Activated CD4-positive, alpha-beta T cell treated with anti-CD3 and anti-CD28 coated beads, Interleukin-2, amount 50 U/mL, for 1 hour (primary cell): ENCODE data around the gene RFX2.

Experiments used
- DNase-seq: peaks from one replicate; pipeline ENCODE4 v3.0.0-alpha.2; 2020

The RFX2 gene

DNA sequence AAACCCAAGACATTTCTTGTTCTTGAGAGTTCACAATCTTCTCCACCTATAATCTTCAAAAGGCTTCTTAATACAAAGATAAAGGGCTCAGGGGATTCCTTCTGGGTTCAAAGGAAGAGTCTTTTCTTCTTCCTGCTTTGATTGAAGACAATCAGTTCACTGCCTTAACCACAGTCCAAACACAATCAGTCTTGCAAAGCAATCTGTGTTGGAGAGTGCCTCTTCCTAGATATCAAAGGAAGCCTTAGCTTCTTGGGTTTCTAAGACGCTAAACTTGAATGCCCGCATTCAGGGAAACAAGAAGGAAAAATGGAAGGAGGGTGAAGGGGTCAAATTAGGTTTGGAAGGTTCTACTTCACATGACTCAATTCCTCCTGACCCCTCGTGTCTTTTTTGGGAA, 159.6 kb downstream of the RFX2 start:
- no peak for DNase-seq

DNA sequence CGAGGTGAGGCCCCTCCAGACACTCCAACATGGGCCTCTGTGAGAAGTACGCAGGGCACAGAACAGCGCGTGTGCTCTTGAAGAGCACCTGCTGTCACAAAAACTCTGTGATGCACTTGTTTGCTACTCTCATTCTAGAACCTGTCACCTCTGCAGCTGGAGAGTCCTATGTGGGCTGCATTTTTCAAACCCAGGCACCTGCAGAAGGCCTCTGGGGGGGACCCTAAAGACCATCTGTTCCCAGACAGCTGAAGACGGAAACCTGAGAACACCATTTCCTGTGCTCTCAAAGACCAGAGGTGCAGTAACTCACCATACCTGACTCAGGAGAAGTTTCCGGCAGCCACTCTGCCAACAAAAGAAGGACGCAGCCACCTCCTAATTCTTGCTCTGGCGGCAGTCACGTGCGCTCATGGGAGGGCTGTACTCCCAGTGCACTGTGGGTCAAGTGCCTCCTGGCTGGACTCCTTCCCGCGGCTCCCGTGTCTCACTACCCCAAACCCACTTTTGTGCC, 160.5 kb downstream of the RFX2 start:
- DNase-seq = peak; percentile 35

DNA sequence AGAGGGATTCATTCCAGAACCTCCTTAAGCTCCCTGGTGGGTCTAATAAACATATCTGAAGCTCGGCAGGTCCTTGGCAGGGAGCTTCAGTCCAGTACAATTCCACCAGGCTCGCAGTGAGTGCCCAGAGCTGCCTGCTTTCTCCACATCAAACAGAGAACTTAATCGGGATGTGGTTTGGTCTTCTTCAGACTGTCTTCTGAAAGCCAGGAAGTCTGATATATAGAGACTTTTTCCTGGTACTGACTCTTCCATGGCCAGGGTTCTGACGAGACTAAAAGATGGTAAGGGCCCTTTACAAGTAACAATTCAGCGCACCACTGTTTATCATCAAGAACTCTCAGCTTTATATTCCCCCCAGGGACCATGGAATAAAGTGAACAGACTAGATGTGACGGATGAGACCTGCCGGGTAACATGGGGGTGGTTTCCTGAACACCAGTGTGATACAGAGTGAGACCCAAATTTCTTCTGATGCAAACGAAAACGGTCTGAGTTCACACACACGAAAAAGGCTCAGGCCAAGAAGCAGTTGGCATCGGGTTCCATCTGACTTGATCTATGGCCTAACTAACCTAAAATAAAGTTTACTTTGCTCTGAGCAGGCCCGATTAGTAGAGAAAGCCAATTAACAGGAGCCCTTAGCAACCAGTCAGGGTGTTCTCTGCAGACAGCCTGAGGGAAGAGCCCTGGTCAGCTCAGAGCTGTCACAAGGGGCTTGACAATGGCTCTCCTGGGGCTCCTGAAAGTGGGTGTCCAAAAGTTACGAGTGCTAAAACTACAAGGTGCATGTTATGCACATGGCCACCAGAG, 161.3 kb downstream of the RFX2 start:
- no peak for DNase-seq

DNA sequence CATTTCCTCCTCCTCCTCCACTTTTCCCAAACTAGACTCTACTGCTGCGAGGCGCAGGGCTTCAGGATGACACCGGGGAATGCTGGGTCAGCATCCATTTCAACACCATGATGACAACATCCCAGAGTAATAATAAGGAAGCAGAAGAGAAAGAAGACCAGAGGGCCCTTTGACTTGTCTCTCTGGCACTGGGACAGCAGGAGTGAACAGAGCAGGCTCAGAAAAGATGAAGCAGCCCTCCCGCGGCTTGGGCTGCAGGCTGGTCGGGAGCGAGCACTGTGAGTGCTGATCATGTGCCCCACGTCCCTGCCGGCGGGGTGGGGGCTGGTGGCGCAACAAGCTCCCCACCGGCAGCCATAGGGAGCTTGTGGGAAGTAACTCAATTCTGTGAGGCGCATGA, 162.9 kb downstream of the RFX2 start:
- no peak for DNase-seq

DNA sequence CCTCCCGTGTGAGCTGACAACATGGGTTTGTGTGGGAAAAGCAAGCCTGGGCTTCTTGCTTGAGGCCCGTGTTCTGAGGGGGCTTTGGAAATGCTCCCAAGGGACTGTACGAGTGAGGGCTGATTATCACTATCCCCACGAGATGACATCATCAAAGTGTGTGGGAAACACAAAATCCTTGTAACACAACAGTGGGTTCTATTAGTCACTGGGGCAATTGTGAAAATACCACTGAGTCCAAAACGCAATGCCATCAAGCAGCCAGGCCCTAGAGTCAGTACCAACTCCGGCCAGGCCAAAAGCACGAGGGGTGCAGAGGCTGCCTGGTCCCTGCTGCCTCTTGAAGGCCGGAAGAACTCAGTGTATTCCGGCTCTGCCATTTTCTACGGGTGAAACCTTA, 166.7 kb downstream of the RFX2 start:
- no peak for DNase-seq
